MCF 10A (cell line): Measurements from ENCODE around the gene ITGB4. TPM values are rescaled to one million over a fixed set of nuclear protein-coding genes. Genes with fewer than 3 reads are reported as not detected.

Experiments
- BruUV-seq: library from RNA; stranded (reverse); fragments of 400-500 nt; replicated peaks from 2 replicates; lab custom pipeline; 2021; lab: Mats Ljungman, UMichigan
- CTCF ChIA-PET: fragments of 300-600 bp; sonication (Branson Sonifier 250); formaldehyde crosslinking; extraction: SDS; loops from one replicate; lab custom pipeline; 2021; ENCODE audit warnings: antibody characterized with exemption, inconsistent platforms; lab: Yijun Ruan, JAX
- POLR2A ChIA-PET: fragments of 300-600, 350-650 bp; sonication (Branson Sonifier 250); formaldehyde crosslinking; extraction: SDS; loops from one replicate; lab custom pipeline; 2020; ENCODE audit warnings: antibody characterized with exemption, inconsistent platforms; lab: Yijun Ruan, JAX
- DNase-seq: peaks from one replicate; pipeline ENCODE4 v3.0.0-alpha.2; 2018; ENCODE audit not compliant: unreplicated experiment
- H3K27ac Mint-ChIP-seq: one replicate; pipeline ENCODE4 v1.8.0; 2022; ENCODE audit warnings: mild to moderate bottlenecking, low read depth, mixed read lengths; ENCODE audit not compliant: unreplicated experiment
- H3K27me3 Mint-ChIP-seq: one replicate; pipeline ENCODE4 v1.8.0; 2022; ENCODE audit warnings: mixed read lengths; ENCODE audit not compliant: insufficient read depth, unreplicated experiment
- H3K36me3 Mint-ChIP-seq: one replicate; pipeline ENCODE4 v1.8.0; 2022; ENCODE audit warnings: mild to moderate bottlenecking, moderate library complexity, mixed read lengths; ENCODE audit not compliant: insufficient read depth, unreplicated experiment
- H3K4me1 Mint-ChIP-seq: one replicate; pipeline ENCODE4 v1.8.0; 2022; ENCODE audit warnings: mixed read lengths; ENCODE audit not compliant: insufficient read depth, unreplicated experiment
- H3K4me3 Mint-ChIP-seq: one replicate; pipeline ENCODE4 v1.8.0; 2022; ENCODE audit warnings: mild to moderate bottlenecking, moderate library complexity, mixed read lengths; ENCODE audit not compliant: unreplicated experiment
- H3K9me3 Mint-ChIP-seq: one replicate; pipeline ENCODE4 v1.8.0; 2022; ENCODE audit warnings: mixed read lengths; ENCODE audit not compliant: unreplicated experiment
- intact Hi-C: fragments of 100-400 bp; cut with micrococcal nuclease; formaldehyde crosslinking; loops from 2 replicates; pipeline ENCODE4 v1.14.1; 2022
- total RNA-seq: library from RNA; stranded (reverse); gene quantifications from 2 replicates; pipeline ENCODE4 v1.2.3, GENCODE V29; 2022
- TF ChIP-seq, protein P1 (sequence below): fragments of 200-600 bp; IDR thresholded peaks from one replicate; pipeline ENCODE4 v1.8.0; 2022; ENCODE audit warnings: antibody characterized with exemption, mild to moderate bottlenecking; ENCODE audit not compliant: unreplicated experiment

Gene ITGB4
- total RNA-seq, 1 experiment from 2014 or later: 1,054 TPM

- DNase-seq: no peak
- no TSS peak for BruUV-seq
- no peaks in the 10 kb centered on the region for H3K9me3 Mint-ChIP-seq
- CTCF ChIA-PET: interaction anchor here (0.8 to 2.0 kb wide), 4 partner anchors 12 to 29 kb away, joined by 3 to 9 read pairs (median 4); no protein-coding TSS in a partner anchor
- POLR2A ChIA-PET: interaction anchor here (1.4 to 2.7 kb wide), 3 partner anchors 21 to 149 kb away, joined by 4 to 36 read pairs (median 12); no protein-coding TSS in a partner anchor
- no peak overlapping the region for H3K4me3 Mint-ChIP-seq
- peaks cover 32% of the 10 kb centered on the region for H3K4me1 Mint-ChIP-seq
- no peak overlapping the region for H3K27ac Mint-ChIP-seq
- peaks cover 62% of the 10 kb centered on the region for H3K36me3 Mint-ChIP-seq
- intact Hi-C loops: no loop called here
- TF ChIP-seq, protein P1, sequence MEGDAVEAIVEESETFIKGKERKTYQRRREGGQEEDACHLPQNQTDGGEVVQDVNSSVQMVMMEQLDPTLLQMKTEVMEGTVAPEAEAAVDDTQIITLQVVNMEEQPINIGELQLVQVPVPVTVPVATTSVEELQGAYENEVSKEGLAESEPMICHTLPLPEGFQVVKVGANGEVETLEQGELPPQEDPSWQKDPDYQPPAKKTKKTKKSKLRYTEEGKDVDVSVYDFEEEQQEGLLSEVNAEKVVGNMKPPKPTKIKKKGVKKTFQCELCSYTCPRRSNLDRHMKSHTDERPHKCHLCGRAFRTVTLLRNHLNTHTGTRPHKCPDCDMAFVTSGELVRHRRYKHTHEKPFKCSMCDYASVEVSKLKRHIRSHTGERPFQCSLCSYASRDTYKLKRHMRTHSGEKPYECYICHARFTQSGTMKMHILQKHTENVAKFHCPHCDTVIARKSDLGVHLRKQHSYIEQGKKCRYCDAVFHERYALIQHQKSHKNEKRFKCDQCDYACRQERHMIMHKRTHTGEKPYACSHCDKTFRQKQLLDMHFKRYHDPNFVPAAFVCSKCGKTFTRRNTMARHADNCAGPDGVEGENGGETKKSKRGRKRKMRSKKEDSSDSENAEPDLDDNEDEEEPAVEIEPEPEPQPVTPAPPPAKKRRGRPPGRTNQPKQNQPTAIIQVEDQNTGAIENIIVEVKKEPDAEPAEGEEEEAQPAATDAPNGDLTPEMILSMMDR: no peak
- H3K27me3 Mint-ChIP-seq: no peaks in the 10 kb centered on the region
Observed at GRCh38 chr17:75704963-75705875, 16.0 kb upstream of the ITGB4 start.

DNA sequence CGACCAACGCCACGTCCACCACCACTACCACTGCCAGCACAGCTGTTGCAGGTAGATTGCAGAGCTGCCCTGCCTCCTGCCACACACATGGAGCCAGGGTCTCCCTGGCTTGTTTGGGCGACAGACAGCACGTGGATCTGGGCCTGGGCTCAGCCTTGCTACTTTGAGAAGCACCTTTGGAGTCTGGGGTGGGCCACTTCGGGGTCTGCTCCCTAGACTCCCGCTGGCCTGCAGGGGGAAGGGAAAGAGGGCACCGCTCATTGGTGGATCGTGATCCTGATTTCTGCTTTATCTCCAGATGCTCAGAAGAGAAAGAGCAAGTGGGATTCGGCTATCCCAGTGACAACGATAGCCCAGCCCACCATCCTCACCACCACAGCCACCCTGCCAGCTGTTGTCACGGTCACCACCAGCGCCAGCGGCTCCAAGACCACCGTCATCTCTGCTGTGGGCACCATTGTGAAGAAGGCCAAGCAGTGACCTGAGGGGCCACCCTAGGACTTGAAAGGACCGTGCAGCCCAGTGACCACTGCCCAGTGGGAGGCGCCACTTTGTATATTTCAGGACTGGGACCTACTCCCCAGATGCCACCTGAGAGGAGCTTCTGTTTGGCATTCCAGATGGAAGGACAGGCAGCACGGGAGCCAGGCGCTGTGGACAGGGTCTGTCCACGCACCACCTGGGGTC, 15.1 kb upstream of the ITGB4 start:
- no peak for DNase-seq
- no peaks in the 10 kb centered on the region for H3K9me3 Mint-ChIP-seq
- BruUV-seq: TSS peak; percentile 38
- no peak overlapping the region for H3K4me3 Mint-ChIP-seq
- POLR2A ChIA-PET: interaction anchor here (0.5 to 3.0 kb wide), 12 partner anchors 12 to 655 kb away, joined by 3 to 36 read pairs (median 6); partner anchors contain the start of genes RECQL5 and SAP30BP
- H3K27me3 Mint-ChIP-seq: no peaks in the 10 kb centered on the region
- CTCF ChIA-PET: interaction anchor here (0.9 to 1.9 kb wide), 4 partner anchors 12 to 31 kb away, joined by 3 to 12 read pairs (median 6); no protein-coding TSS in a partner anchor
- H3K36me3 Mint-ChIP-seq: peaks cover 56% of the 10 kb centered on the region
- peaks cover 22% of the 10 kb centered on the region for H3K4me1 Mint-ChIP-seq
- intact Hi-C loops: no loop called here
- TF ChIP-seq, protein P1: no peak
- H3K27ac Mint-ChIP-seq: peak overlapping the region; percentile 84

DNA sequence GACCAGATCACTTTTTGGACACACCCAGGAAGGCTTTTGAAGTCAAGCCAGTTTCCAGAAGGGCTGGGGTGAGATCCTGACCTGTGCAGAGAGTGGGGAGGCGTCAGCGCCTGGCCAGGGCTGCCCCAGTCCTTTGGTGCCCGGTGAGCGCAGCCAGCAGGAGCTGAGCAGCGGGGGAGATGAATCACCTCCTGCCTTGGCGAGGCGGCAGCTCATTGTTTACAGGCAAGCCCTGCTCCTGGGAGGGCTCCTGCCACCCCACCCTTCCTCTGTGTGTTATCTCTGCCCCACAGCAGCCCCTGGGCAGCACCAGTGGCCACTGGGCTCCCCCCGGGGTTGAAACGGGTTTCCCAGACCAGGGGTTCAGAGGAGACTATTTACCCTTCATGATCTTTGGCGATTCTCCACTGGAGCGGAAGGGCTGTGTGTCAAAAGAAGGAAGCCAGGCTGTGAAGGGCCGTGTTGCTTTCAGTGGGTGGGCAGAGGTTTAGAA, 14.1 kb upstream of the ITGB4 start:
- peak overlapping the region; percentile 84 for H3K27ac Mint-ChIP-seq
- no peaks in the 10 kb centered on the region for H3K9me3 Mint-ChIP-seq
- ChIA-PET POLR2A (interaction anchor here (0.8 to 3.0 kb wide), 14 partner anchors 13 to 79 kb away, joined by 3 to 36 read pairs (median 6); partner anchors contain the start of genes RECQL5 and SAP30BP), CTCF (interaction anchor here (0.9 to 1.9 kb wide), 6 partner anchors 12 to 50 kb away, joined by 3 to 12 read pairs (median 4); no protein-coding TSS in a partner anchor)
- H3K27me3 Mint-ChIP-seq: no peaks in the 10 kb centered on the region
- peak overlapping the region; percentile 30 for H3K4me3 Mint-ChIP-seq
- DNase-seq: peak; percentile 94
- H3K4me1 Mint-ChIP-seq: peaks cover 16% of the 10 kb centered on the region
- TF ChIP-seq, protein P1: no peak
- no TSS peak for BruUV-seq
- intact Hi-C loops: loop anchor here (1.0 kb wide), 1 partner anchor 16 kb away; no protein-coding TSS in a partner anchor
- H3K36me3 Mint-ChIP-seq: peaks cover 52% of the 10 kb centered on the region
